Neuronal stem cell (in vitro differentiated cells): Measurements from ENCODE around the gene GPS2.

ENCODE experiments used
- DNase-seq: peaks from one replicate; pipeline ENCODE4 v3.0.0-alpha.2; 2013; ENCODE audit warnings: low spot score
- H2AFZ ChIP-seq: one replicate; pipeline ENCODE4 v1.6.1; 2013; ENCODE audit warnings: mild to moderate bottlenecking, low read length, inconsistent platforms
- H2AK5ac ChIP-seq: 2 replicates; pipeline ENCODE4 v1.6.1; 2013; ENCODE audit warnings: low read depth, mild to moderate bottlenecking, inconsistent platforms, low read length, moderate library complexity, mixed read lengths
- H2BK120ac ChIP-seq: 2 replicates; pipeline ENCODE4 v1.6.1; 2013; ENCODE audit warnings: low read depth, mild to moderate bottlenecking, inconsistent platforms, low read length, moderate library complexity, mixed read lengths
- H2BK12ac ChIP-seq: one replicate; pipeline ENCODE4 v1.6.1; 2013; ENCODE audit warnings: low read length, inconsistent platforms
- H2BK15ac ChIP-seq: 2 replicates; pipeline ENCODE4 v1.6.1; 2013; ENCODE audit warnings: mild to moderate bottlenecking, low read length, inconsistent platforms, mixed read lengths
- H2BK5ac ChIP-seq: one replicate; pipeline ENCODE4 v1.6.1; 2013; ENCODE audit warnings: inconsistent platforms, mild to moderate bottlenecking, low read length, moderate library complexity
- H3K14ac ChIP-seq: one replicate; pipeline ENCODE4 v1.6.1; 2013; ENCODE audit warnings: low read length, inconsistent platforms
- H3K18ac ChIP-seq: 2 replicates; pipeline ENCODE4 v1.6.1; 2013; ENCODE audit warnings: low read length, inconsistent platforms
- H3K23ac ChIP-seq: 2 replicates; pipeline ENCODE4 v1.6.1; 2013; ENCODE audit warnings: low read depth, mild to moderate bottlenecking, mixed read lengths, low read length, inconsistent platforms; ENCODE audit not compliant: poor library complexity
- H3K27ac ChIP-seq: replicated peaks from 3 replicates; pipeline ENCODE4 v1.5.1; 2013; ENCODE audit warnings: low read length, inconsistent platforms
- H3K27me3 ChIP-seq, 3 experiments: 2 replicates each; pipeline ENCODE4 v1.6.1; 2013; ENCODE audit warnings: low read length in 3 of 3, mild to moderate bottlenecking in 2 of 3, inconsistent platforms in 1 of 3, low read depth in 1 of 3, mixed read lengths in 1 of 3, moderate library complexity in 1 of 3; ENCODE audit not compliant: control insufficient read depth in 3 of 3, insufficient read depth in 3 of 3
- H3K36me3 ChIP-seq, 2 donors: replicated peaks in 1 of 2; 2 replicates each; pipeline ENCODE4 v1.6.1; 2013; ENCODE audit warnings: low read length in 2 of 2; ENCODE audit not compliant: control insufficient read depth in 2 of 2, insufficient read depth in 2 of 2
- H3K4ac ChIP-seq: 2 replicates; pipeline ENCODE4 v1.6.1; 2013; ENCODE audit warnings: inconsistent platforms, mild to moderate bottlenecking, low read length, moderate library complexity
- H3K4me1 ChIP-seq, 2 donors: 1 replicate in 1 of 2; 2 replicates in 1 of 2; pipeline ENCODE4 v1.6.1; 2013; ENCODE audit warnings: low read length in 2 of 2, low read depth in 1 of 2; ENCODE audit not compliant: control insufficient read depth in 2 of 2, insufficient read depth in 1 of 2
- H3K4me2 ChIP-seq: one replicate; pipeline ENCODE4 v1.6.1; 2013; ENCODE audit warnings: mild to moderate bottlenecking, low read length, inconsistent platforms; ENCODE audit not compliant: insufficient read depth, poor library complexity, severe bottlenecking
- H3K4me3 ChIP-seq, 2 donors: 2 replicates each; pipeline ENCODE4 v1.5.1; 2013; ENCODE audit warnings: low read length in 2 of 2, mild to moderate bottlenecking in 2 of 2, inconsistent platforms in 1 of 2, moderate library complexity in 1 of 2
- H3K79me1 ChIP-seq: one replicate; pipeline ENCODE4 v1.6.1; 2013; ENCODE audit warnings: low read depth, mild to moderate bottlenecking, inconsistent platforms, low read length, moderate library complexity
- H3K9ac ChIP-seq: one replicate; pipeline ENCODE4 v1.6.1; 2013; ENCODE audit warnings: mild to moderate bottlenecking, low read depth, low read length, inconsistent platforms; ENCODE audit not compliant: poor library complexity
- H3K9me3 ChIP-seq, 2 donors: replicated peaks in 1 of 2; 2 replicates each; pipeline versions ENCODE3 to v1.6.1; 2013; ENCODE audit warnings: low read length in 2 of 2, mild to moderate bottlenecking in 2 of 2, inconsistent platforms in 1 of 2, low read depth in 1 of 2, mixed read lengths in 1 of 2, moderate library complexity in 1 of 2; ENCODE audit not compliant: control insufficient read depth in 2 of 2, insufficient read depth in 1 of 2
- H4K8ac ChIP-seq: one replicate; pipeline ENCODE4 v1.6.1; 2013; ENCODE audit warnings: low read depth, mild to moderate bottlenecking, inconsistent platforms, low read length, moderate library complexity
- H4K91ac ChIP-seq: one replicate; pipeline ENCODE4 v1.6.1; 2013; ENCODE audit warnings: low read length, low read depth, mild to moderate bottlenecking, inconsistent platforms; ENCODE audit not compliant: poor library complexity
- WGBS, 2 donors: extraction: QIAGEN DNeasy Blood & Tissue Kit; methylation state at CpG; one replicate each; pipeline ENCODE4 v1.1.7; 2013; ENCODE audit warnings: missing lambda C conversion rate in 2 of 2, mixed read lengths in 1 of 2; ENCODE audit not compliant: insufficient read length in 2 of 2, insufficient replicate concordance in 1 of 2; ENCODE audit errors: extremely low coverage in 2 of 2; 5-methylcytosine and 5-hydroxymethylcytosine counted together

Gene GPS2

GRCh38 chr17:7281953-7282751, 33.0 kb downstream of the GPS2 start:
- WGBS, 2 donors, result no CpG with 5 or more reads among the region's 43 CpGs
- Histone ChIP-seq H3K4ac (no peak overlapping the region), H3K9ac (peak overlapping the region; percentile 87), H3K79me1 (peaks cover 3% of the 10 kb centered on the region), H3K4me1 (peaks cover 9 to 16% of the 10 kb centered on the region in 2 donors), H3K4me2 (peak overlapping the region; percentile 89), H3K27ac (no peak overlapping the region), H3K27me3 (peaks cover 0 to 18% (median 9%) of the 10 kb centered on the region in 3 experiments), H2BK120ac (no peak overlapping the region), H3K23ac (no peak overlapping the region), H3K14ac (peak overlapping the region; percentile 56), H3K36me3 (peaks cover 2 to 7% of the 10 kb centered on the region in 2 donors), H2BK15ac (peak overlapping the region; percentile 95), H4K8ac (no peak overlapping the region), H3K18ac (peak overlapping the region; percentile 93), H3K4me3 (peak overlapping the region; percentile 68 to 85), H3K9me3 (no peaks in the 10 kb centered on the region), H2BK5ac (peak overlapping the region; percentile 62), H2BK12ac (peak overlapping the region; percentile 65), H2AFZ (peak overlapping the region; percentile 95), H2AK5ac (peak overlapping the region; percentile 35), H4K91ac (no peak overlapping the region)
- DNase-seq, result no peak

- Histone ChIP-seq H3K9me3 (no peaks in the 10 kb centered on the region), H2AK5ac (peak within 1 kb of the TSS; percentile 35), H3K4me3 (peak within 1 kb of the TSS; percentile 68 to 85), H4K8ac (no peak within 1 kb of the TSS), H3K27ac (peak within 1 kb of the TSS; percentile 41), H3K14ac (peak within 1 kb of the TSS; percentile 56), H3K27me3 (peaks cover 0 to 18% (median 9%) of the 10 kb centered on the region in 3 experiments), H3K4me2 (peak within 1 kb of the TSS; percentile 94), H3K18ac (peak within 1 kb of the TSS; percentile 93), H3K23ac (peak within 1 kb of the TSS; percentile 6), H3K4me1 (peaks cover 9 to 16% of the 10 kb centered on the region in 2 donors), H2BK12ac (peak within 1 kb of the TSS; percentile 65), H2BK5ac (peak within 1 kb of the TSS; percentile 62), H4K91ac (no peak within 1 kb of the TSS), H3K4ac (no peak within 1 kb of the TSS), H2BK120ac (no peak within 1 kb of the TSS), H3K9ac (peak within 1 kb of the TSS; percentile 87), H2BK15ac (peak within 1 kb of the TSS; percentile 95), H3K79me1 (peaks cover 3% of the 10 kb centered on the region), H3K36me3 (peaks cover 2 to 7% of the 10 kb centered on the region in 2 donors), H2AFZ (peak within 1 kb of the TSS; percentile 95)
- peak; percentile 99 for DNase-seq
- WGBS, 2 donors, result no CpG with 5 or more reads among the region's 71 CpGs
Measured at GRCh38 chr17:7281074-7281952, 33.8 kb downstream of the GPS2 start, which contains the start of gene SLC2A4. Gene SLC2A4, plus strand, starts transcription at chr17:7281718. Its CDS starts 217 bp downstream, at chr17:7281935.

- H3K27me3 ChIP-seq, result peaks cover 0 to 18% (median 9%) of the 10 kb centered on the region in 3 experiments
- H4K91ac ChIP-seq, result no peak overlapping the region
- H3K79me1 ChIP-seq, result peaks cover 3% of the 10 kb centered on the region
- DNase-seq, result peak; percentile 91
- H3K18ac ChIP-seq, result peak overlapping the region; percentile 83
- H3K4me3 ChIP-seq, result peak overlapping the region; percentile 52 to 68
- H3K14ac ChIP-seq, result no peak overlapping the region
- H3K4me2 ChIP-seq, result peak overlapping the region; percentile 94
- H2BK15ac ChIP-seq, result no peak overlapping the region
- H3K23ac ChIP-seq, result peak overlapping the region; percentile 6
- no peak overlapping the region for H2BK12ac ChIP-seq
- H3K4ac ChIP-seq, result no peak overlapping the region
- WGBS, 2 donors, result no CpG with 5 or more reads among the region's 29 CpGs
- H3K36me3 ChIP-seq, result peaks cover 2% of the 10 kb centered on the region in 2 donors
- no peaks in the 10 kb centered on the region for H3K9me3 ChIP-seq
- H2BK120ac ChIP-seq, result no peak overlapping the region
- H2AK5ac ChIP-seq, result no peak overlapping the region
- peaks cover 9 to 16% of the 10 kb centered on the region in 2 donors for H3K4me1 ChIP-seq
- H2BK5ac ChIP-seq, result no peak overlapping the region
- H3K9ac ChIP-seq, result no peak overlapping the region
- H4K8ac ChIP-seq, result no peak overlapping the region
- H3K27ac ChIP-seq, result no peak overlapping the region
- peak overlapping the region; percentile 95 for H2AFZ ChIP-seq
Measured at GRCh38 chr17:7280519-7281073, 34.6 kb downstream of the GPS2 start.
